T-cell (primary cell): ENCODE results near the gene CELF2. TPM values are rescaled to one million over a fixed set of nuclear protein-coding genes. Genes with fewer than 3 reads are reported as not detected.

Source experiments
- ATAC-seq, 4 experiments: fragments of 200-7000 bp in 3 of 4; fragments of 150-1000 bp in 1 of 4; cut with Tn5 transposase; replicated peaks in 1 of 4; 1 replicate in 3 of 4; 2 replicates in 1 of 4; pipeline ENCODE4 v1.10.0; 2021; ENCODE audit warnings: moderate library complexity in 3 of 4, mild to moderate bottlenecking in 2 of 4, moderate number of reproducible peaks in 1 of 4
- CTCF ChIA-PET, 2 donors: fragments of 300-600 bp; sonication (Branson Sonifier 250); formaldehyde crosslinking; loops; one replicate each; lab custom pipeline; 2022; ENCODE audit warnings: antibody characterized with exemption in 2 of 2; lab: Charles Lee
- POLR2A ChIA-PET, 2 donors: fragments of 300-600 bp; sonication (Branson Sonifier 250); formaldehyde crosslinking; loops; one replicate each; lab custom pipeline; 2022; ENCODE audit warnings: antibody characterized with exemption in 2 of 2; lab: Charles Lee
- DNase-seq, 35 experiments: peaks; one replicate each; pipeline versions ENCODE4 v3.0.0 to v3.0.0-alpha.2; 2013 to 2023
- H3K27ac ChIP-seq: one replicate; pipeline ENCODE4 v1.5.1; 2013; ENCODE audit warnings: low read length
- H3K27me3 ChIP-seq, 2 experiments: replicated peaks in 1 of 2; 1 replicate in 1 of 2; 2 replicates in 1 of 2; pipeline versions ENCODE4 v1.6.1 to v1.7.0; 2013; ENCODE audit warnings: low read length in 1 of 2, mixed read lengths in 1 of 2; ENCODE audit not compliant: control insufficient read depth in 2 of 2, insufficient read depth in 2 of 2; ENCODE audit errors: extremely low read depth in 1 of 2
- H3K36me3 ChIP-seq, 2 donors: 1 replicate in 1 of 2; 2 replicates in 1 of 2; pipeline versions ENCODE4 v1.6.1 to v1.7.0; 2013; ENCODE audit warnings: low read length in 1 of 2; ENCODE audit not compliant: control insufficient read depth in 2 of 2, insufficient read depth in 1 of 2; ENCODE audit errors: extremely low read depth in 1 of 2
- H3K4me1 ChIP-seq, 2 experiments: 1 replicate in 1 of 2; 2 replicates in 1 of 2; pipeline versions ENCODE4 v1.6.1 to v1.7.0; 2013; ENCODE audit warnings: low read length in 2 of 2, mixed read lengths in 1 of 2; ENCODE audit not compliant: insufficient read depth in 2 of 2, control insufficient read depth in 1 of 2; ENCODE audit errors: extremely low read depth in 1 of 2
- H3K4me3 ChIP-seq, 2 donors: 1 replicate in 1 of 2; 2 replicates in 1 of 2; pipeline versions ENCODE4 v1.5.1 to v1.7.0; 2013; ENCODE audit warnings: mild to moderate bottlenecking in 2 of 2, low read length in 1 of 2, moderate library complexity in 1 of 2; ENCODE audit not compliant: control insufficient read depth in 1 of 2; ENCODE audit errors: extremely low read depth in 1 of 2
- H3K9me3 ChIP-seq: 2 replicates; pipeline ENCODE4 v1.7.0; 2013
- H3K27ac Mint-ChIP-seq, 2 donors: one replicate each; pipeline ENCODE4 v1.8.0; 2020 to 2021; ENCODE audit warnings: mild to moderate bottlenecking in 2 of 2, mixed read lengths in 2 of 2
- H3K27me3 Mint-ChIP-seq, 2 donors: one replicate each; pipeline ENCODE4 v1.8.0; 2021 to 2022; ENCODE audit warnings: mixed read lengths in 2 of 2
- H3K36me3 Mint-ChIP-seq: one replicate; pipeline ENCODE4 v1.8.0; 2021; ENCODE audit warnings: mixed read lengths
- H3K4me1 Mint-ChIP-seq, 3 donors: one replicate each; pipeline ENCODE4 v1.8.0; 2020 to 2022; ENCODE audit warnings: mixed read lengths in 3 of 3, mild to moderate bottlenecking in 1 of 3
- H3K4me3 Mint-ChIP-seq, 3 donors: one replicate each; pipeline ENCODE4 v1.8.0; 2020 to 2022; ENCODE audit warnings: mild to moderate bottlenecking in 3 of 3, mixed read lengths in 3 of 3, moderate library complexity in 3 of 3
- H3K9me3 Mint-ChIP-seq, 3 donors: one replicate each; pipeline ENCODE4 v1.8.0; 2020 to 2022; ENCODE audit warnings: mixed read lengths in 3 of 3
- WGBS: methylation state at CpG from one replicate; pipeline ENCODE4 v1.1.5; 2013; ENCODE audit warnings: missing lambda C conversion rate; ENCODE audit not compliant: insufficient coverage; 5-methylcytosine and 5-hydroxymethylcytosine counted together
- total RNA-seq, 35 experiments: library from RNA in 6 of 35; stranded (reverse) in 6 of 35; fragments of 120-200 nt in 1 of 35; gene quantifications; one replicate each; pipeline versions ENCODE4 v1.2.1 to v1.2.4 and lab custom pipeline; 2013 to 2026

CELF2 gene
- total RNA-seq, 5 donors from 2014 or later (not counting 1 experiment from before 2014, with no cell fraction given), result 149 to 225 (median 166) TPM

DNA sequence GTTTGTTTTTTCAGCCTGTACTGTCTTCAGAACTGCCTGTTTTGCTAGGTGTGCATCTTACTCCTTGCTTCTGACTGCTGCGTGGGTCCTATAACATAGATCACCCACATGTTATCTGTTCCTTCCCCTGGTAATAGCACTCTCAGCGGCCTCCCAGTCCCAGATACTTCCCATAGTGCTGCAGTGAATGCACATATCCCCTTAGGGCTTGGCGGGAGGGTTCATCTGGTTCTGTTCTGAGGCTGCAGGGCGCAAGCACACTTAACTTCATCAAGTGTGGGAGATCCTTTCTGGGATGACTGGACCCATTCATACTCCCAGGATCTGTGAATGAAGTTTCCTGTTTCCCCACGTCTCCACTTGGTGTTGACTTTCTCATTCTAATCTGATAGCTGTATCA lies 90.7 kb downstream of the CELF2 start:
- WGBS, result 97% methylated on average over 4 of the region's 5 CpGs
- Histone ChIP-seq H3K4me1 (peaks cover 1 to 13% of the 10 kb centered on the region in 2 experiments), H3K9me3 (no peaks in the 10 kb centered on the region), H3K27ac (no peak overlapping the region), H3K36me3 (no peaks in the 10 kb centered on the region), H3K4me3 (no peak overlapping the region), H3K27me3 (no peaks in the 10 kb centered on the region)
- Mint-ChIP-seq H3K36me3 (no peaks in the 10 kb centered on the region), H3K27me3 (no peaks in the 10 kb centered on the region), H3K4me1 (peaks cover 21 to 34% (median 25%) of the 10 kb centered on the region in 3 donors), H3K4me3 (no peak overlapping the region), H3K9me3 (no peaks in the 10 kb centered on the region), H3K27ac (peak overlapping the region in 1 of 2 donors; percentile 19)
- POLR2A ChIA-PET, result no interaction called here
- CTCF ChIA-PET, result no interaction called here
- DNase-seq (no peak), ATAC-seq (no peak)

DNA sequence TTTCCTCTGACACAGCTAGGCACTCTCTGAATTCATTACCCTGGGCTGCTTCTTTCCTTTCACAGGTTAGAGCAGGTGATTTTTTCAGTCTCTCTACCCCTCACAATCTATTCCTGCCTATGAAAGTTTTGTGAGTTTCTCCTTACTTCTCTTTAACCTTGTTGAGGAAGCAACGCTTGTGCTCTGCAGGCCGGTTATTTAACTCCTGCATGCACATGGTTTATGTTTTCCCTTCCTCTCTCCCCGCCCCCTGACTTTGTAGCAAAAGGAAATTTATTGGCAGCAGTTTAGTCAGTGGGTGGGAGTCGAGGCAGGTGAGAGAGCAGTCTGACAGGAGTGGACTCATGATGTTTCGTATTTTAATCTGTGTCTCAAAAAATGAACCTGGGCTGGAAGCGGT lies 91.9 kb downstream of the CELF2 start:
- H3K4me1 Mint-ChIP-seq, result peaks cover 31 to 46% (median 33%) of the 10 kb centered on the region in 3 donors
- H3K4me3 Mint-ChIP-seq, result no peak overlapping the region
- no peaks in the 10 kb centered on the region for H3K9me3 Mint-ChIP-seq
- H3K27ac ChIP-seq, result no peak overlapping the region
- POLR2A ChIA-PET, result no interaction called here
- WGBS, result 93% methylated on average over 3 of the region's 6 CpGs
- no peak overlapping the region for H3K4me3 ChIP-seq
- no peaks in the 10 kb centered on the region for H3K27me3 ChIP-seq
- no peaks in the 10 kb centered on the region for H3K27me3 Mint-ChIP-seq
- CTCF ChIA-PET, result interaction anchor here in 1 of 2 donors (1.0 kb wide), 1 partner anchor 14 kb away, joined by 3 read pairs; no protein-coding TSS in a partner anchor
- H3K36me3 ChIP-seq, result no peaks in the 10 kb centered on the region
- no peak for ATAC-seq
- H3K4me1 ChIP-seq, result peaks cover 8 to 13% of the 10 kb centered on the region in 2 experiments
- H3K27ac Mint-ChIP-seq, result no peak overlapping the region
- no peaks in the 10 kb centered on the region for H3K36me3 Mint-ChIP-seq
- H3K9me3 ChIP-seq, result no peaks in the 10 kb centered on the region
- no peak for DNase-seq

DNA sequence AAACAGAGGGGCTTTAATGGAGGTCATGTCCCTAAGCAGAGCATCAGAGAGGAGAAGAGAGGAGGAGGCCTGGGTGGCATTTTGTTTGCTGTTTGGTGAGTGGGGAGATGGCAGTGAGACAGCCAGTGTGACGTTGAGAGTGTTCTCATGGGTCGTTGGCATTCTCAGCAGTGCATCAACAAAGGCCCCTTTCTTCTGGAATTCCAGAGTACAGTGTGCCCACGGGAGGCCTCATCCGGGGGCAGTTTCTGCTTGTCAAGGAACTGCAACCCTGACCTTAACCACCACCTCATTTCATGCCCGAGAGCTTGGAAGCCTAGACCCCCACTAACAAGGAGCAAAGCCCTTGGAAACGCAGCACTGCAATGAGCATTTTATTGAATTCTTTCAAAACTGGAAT lies 92.9 kb downstream of the CELF2 start:
- no peaks in the 10 kb centered on the region for H3K9me3 ChIP-seq
- H3K9me3 Mint-ChIP-seq, result no peaks in the 10 kb centered on the region
- CTCF ChIA-PET, result interaction anchor here (1.0 to 1.5 kb wide), 2 partner anchors 15 to 159 kb away, joined by 3 to 4 read pairs; no protein-coding TSS in a partner anchor
- H3K36me3 ChIP-seq, result no peaks in the 10 kb centered on the region
- WGBS, result 85% methylated on average over 2 of the region's 6 CpGs
- no peak for ATAC-seq
- POLR2A ChIA-PET, result interaction anchor here in 1 of 2 donors (1.2 kb wide), 1 partner anchor 62 kb away, joined by 3 read pairs; no protein-coding TSS in a partner anchor
- H3K4me3 ChIP-seq, result no peak overlapping the region
- H3K36me3 Mint-ChIP-seq, result no peaks in the 10 kb centered on the region
- H3K4me1 Mint-ChIP-seq, result peaks cover 27 to 47% (median 31%) of the 10 kb centered on the region in 3 donors
- H3K27me3 Mint-ChIP-seq, result no peaks in the 10 kb centered on the region
- no peaks in the 10 kb centered on the region for H3K27me3 ChIP-seq
- no peak for DNase-seq
- H3K4me1 ChIP-seq, result peaks cover 7 to 8% of the 10 kb centered on the region in 2 experiments
- no peak overlapping the region for H3K27ac Mint-ChIP-seq
- no peak overlapping the region for H3K4me3 Mint-ChIP-seq
- no peak overlapping the region for H3K27ac ChIP-seq

DNA sequence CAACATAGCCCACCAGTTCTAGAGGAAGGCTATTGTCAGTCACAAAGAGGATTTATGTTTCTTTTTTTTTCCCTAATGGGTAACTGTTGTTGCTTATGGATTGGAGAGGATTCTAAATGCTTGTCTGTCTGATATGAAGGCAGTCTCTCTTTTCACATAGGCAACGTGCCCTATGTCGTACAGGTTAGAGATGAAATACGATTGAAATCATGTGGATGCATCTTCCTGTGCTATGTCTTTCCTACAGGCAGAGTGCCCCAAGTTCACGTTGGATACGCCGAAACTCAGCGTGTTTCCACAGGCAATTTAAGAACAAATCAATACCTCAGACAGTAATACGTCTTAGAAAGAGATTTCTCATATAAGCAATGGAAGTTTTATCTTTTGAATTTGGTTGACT lies 93.8 kb downstream of the CELF2 start:
- H3K27ac Mint-ChIP-seq, result no peak overlapping the region
- POLR2A ChIA-PET, result interaction anchor here in 1 of 2 donors (1.2 kb wide), 1 partner anchor 61 kb away, joined by 3 read pairs; no protein-coding TSS in a partner anchor
- H3K27me3 Mint-ChIP-seq, result no peaks in the 10 kb centered on the region

DNA sequence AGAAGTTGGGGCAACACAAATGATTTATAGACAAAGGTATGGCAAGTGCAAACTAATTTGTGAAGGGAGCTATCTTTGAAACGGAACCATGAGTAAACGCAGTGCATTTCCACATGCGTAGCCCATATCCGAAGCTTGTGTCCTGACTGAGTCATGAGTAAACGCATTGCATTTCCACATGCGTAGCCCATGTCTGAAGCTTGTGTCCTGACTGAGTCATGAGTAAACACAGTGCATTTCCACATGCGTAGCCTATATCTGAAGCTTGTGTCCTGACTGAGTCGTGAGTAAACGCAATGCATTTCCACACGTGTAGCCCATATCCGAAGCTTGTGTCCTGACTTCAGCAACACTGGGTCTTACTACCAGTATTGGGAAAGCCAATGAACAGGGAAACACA lies 95.0 kb downstream of the CELF2 start:
- Mint-ChIP-seq H3K4me1 (peaks cover 24 to 42% (median 28%) of the 10 kb centered on the region in 3 donors), H3K4me3 (no peak overlapping the region), H3K27ac (no peak overlapping the region), H3K36me3 (no peaks in the 10 kb centered on the region), H3K27me3 (no peaks in the 10 kb centered on the region), H3K9me3 (no peaks in the 10 kb centered on the region)
- ChIA-PET CTCF (interaction anchor here (0.8 to 4.1 kb wide), 17 partner anchors 10 to 159 kb away, joined by 3 to 40 read pairs (median 6); no protein-coding TSS in a partner anchor), POLR2A (interaction anchor here (0.5 to 1.7 kb wide), 4 partner anchors 32 to 147 kb away, joined by 3 to 6 read pairs (median 4); no protein-coding TSS in a partner anchor)
- H3K9me3 ChIP-seq, result no peaks in the 10 kb centered on the region
- no peaks in the 10 kb centered on the region for H3K27me3 ChIP-seq
- DNase-seq (no peak), ATAC-seq (no peak)
- H3K27ac ChIP-seq, result no peak overlapping the region
- no peaks in the 10 kb centered on the region for H3K36me3 ChIP-seq
- peaks cover 7 to 8% of the 10 kb centered on the region in 2 experiments for H3K4me1 ChIP-seq
- H3K4me3 ChIP-seq, result no peak overlapping the region
- whole genome bisulfite sequencing, result 99% methylated on average over 8 of the region's 11 CpGs

More for the DNA sequence above, 93.8 kb downstream of the CELF2 start:
- Histone ChIP-seq H3K4me1 (peaks cover 7 to 8% of the 10 kb centered on the region in 2 experiments), H3K27ac (no peak overlapping the region), H3K36me3 (no peaks in the 10 kb centered on the region), H3K9me3 (no peaks in the 10 kb centered on the region), H3K27me3 (no peaks in the 10 kb centered on the region), H3K4me3 (no peak overlapping the region)
- 100% methylated on average over 1 of the region's 8 CpGs for WGBS
- Mint-ChIP-seq H3K4me1 (peaks cover 25 to 42% (median 28%) of the 10 kb centered on the region in 3 donors), H3K4me3 (no peak overlapping the region), H3K36me3 (no peaks in the 10 kb centered on the region), H3K9me3 (no peaks in the 10 kb centered on the region)
- CTCF ChIA-PET, result interaction anchor here (0.6 to 1.7 kb wide), 4 partner anchors 52 to 160 kb away, joined by 3 to 4 read pairs (median 4); no protein-coding TSS in a partner anchor
- ATAC-seq (no peak), DNase-seq (no peak)

DNA sequence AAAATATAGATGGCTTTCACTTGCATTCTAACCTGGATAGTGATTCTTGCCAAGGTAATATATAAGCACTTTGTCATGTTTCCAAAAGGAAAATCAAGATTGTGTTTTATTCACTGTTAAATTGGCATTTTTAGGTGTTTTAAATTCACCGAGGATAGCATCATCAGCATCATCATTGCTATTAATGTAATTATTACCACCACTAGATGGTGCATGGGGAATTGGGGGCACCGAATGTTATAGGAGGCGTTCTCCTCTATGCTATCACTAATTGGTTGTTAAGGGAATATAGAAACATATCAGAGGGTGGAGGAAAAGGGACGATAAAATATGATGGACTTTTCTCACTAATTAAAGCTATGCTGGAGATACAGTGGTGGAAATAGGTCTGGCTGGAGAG lies 95.5 kb downstream of the CELF2 start:
- no peaks in the 10 kb centered on the region for H3K9me3 Mint-ChIP-seq
- H3K36me3 Mint-ChIP-seq, result no peaks in the 10 kb centered on the region
- DNase-seq (peak in 26 of 35 experiments; percentile 7 to 77 (median 27)), ATAC-seq (peak; percentile 56 to 96 (median 82))
- Histone ChIP-seq H3K27ac (no peak overlapping the region), H3K4me1 (peaks cover 7 to 8% of the 10 kb centered on the region in 2 experiments), H3K36me3 (no peaks in the 10 kb centered on the region), H3K4me3 (no peak overlapping the region), H3K9me3 (no peaks in the 10 kb centered on the region), H3K27me3 (no peaks in the 10 kb centered on the region)
- peaks cover 24 to 40% (median 28%) of the 10 kb centered on the region in 3 donors for H3K4me1 Mint-ChIP-seq
- CTCF ChIA-PET, result interaction anchor here (0.6 to 4.1 kb wide), 25 partner anchors 12 to 169 kb away, joined by 3 to 40 read pairs (median 5); no protein-coding TSS in a partner anchor
- H3K4me3 Mint-ChIP-seq, result peak overlapping the region in 1 of 3 donors; percentile 37
- H3K27ac Mint-ChIP-seq, result peak overlapping the region in 1 of 2 donors; percentile 82
- POLR2A ChIA-PET, result interaction anchor here (0.5 to 1.7 kb wide), 4 partner anchors 32 to 91 kb away, joined by 3 to 10 read pairs (median 6); no protein-coding TSS in a partner anchor
- WGBS, result no CpG with 5 or more reads among the region's 4 CpGs
- H3K27me3 Mint-ChIP-seq, result no peaks in the 10 kb centered on the region
